Measurements from ENCODE around the gene POU2AF1. TPM values are rescaled to one million over a fixed set of nuclear protein-coding genes. Genes with fewer than 3 reads are reported as not detected.

Gene POU2AF1, protein sequence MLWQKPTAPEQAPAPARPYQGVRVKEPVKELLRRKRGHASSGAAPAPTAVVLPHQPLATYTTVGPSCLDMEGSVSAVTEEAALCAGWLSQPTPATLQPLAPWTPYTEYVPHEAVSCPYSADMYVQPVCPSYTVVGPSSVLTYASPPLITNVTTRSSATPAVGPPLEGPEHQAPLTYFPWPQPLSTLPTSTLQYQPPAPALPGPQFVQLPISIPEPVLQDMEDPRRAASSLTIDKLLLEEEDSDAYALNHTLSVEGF
- total RNA-seq = not detected in 2 replicates

DNA sequence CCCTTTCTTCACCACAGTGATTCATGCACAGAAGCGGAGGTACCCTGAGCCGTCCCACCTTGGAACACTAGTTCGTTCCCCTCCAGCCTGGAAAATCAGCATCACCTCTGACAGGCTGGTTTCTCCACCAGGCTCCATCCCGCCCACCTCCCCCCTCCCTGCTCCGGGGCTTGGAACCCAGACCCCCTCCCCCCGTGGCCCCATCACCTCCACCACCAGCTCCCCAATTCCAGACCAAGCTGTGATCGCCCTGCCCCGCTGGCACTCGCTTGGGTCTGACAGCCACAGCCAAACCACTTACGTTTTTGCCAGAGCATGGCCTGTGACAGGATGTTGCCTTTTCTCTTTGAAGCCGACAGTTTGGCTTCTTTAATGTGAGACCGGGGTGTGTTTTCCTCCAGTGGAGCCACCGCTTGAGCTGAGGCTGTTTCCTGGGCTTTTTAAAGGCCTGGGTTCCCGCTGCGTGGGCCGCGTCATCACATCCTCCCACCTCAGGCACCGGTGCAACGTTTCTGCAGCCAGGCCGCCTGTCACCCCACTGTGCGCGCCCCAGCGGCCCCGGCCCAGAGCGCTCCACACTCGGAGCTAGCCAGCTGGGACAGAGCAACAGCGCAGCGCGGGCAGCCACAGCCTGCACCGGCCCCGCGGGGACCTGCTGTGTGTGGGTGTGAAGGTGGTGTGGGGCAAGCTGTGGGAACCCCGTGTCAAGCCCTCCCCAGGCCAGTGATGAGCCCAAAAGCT is at the start of gene POU2AF1:
TSS of gene POU2AF1 (minus strand) at position 415 of the 741 bp plus-strand sequence. CDS start at position 317, 98 bp downstream.

Other genes with a start within 250 kb of the POU2AF1 start
- not detected in 2 replicates for gene POU2AF2, start 133.6 kb downstream of the POU2AF1 start, total RNA-seq
- 0.12 TPM in 1 of 2 replicates, not detected in the other for gene POU2AF3, start 80.7 kb downstream of the POU2AF1 start, total RNA-seq
- not detected in 2 replicates for gene BTG4, start 133.1 kb upstream of the POU2AF1 start, total RNA-seq
- under 0.01 TPM in 1 of 2 replicates, not detected in the other for gene HOATZ, start 135.5 kb upstream of the POU2AF1 start, total RNA-seq
- gene LAYN, start 161.4 kb upstream of the POU2AF1 start, total RNA-seq = 34.1 and 45.0 TPM in 2 replicates
- gene SIK2, start 223.2 kb upstream of the POU2AF1 start, total RNA-seq = 5.9 and 6.1 TPM in 2 replicates